ENCODE data around the gene SWAP70.
A peak's percentile ranks its signal among the peaks of the same experiment; 100 is the strongest.

SWAP70 gene

GRCh38 chr11:9664276-9665171, 647 bp downstream of the SWAP70 start:
- H3K4me1 Mint-ChIP-seq (ENCODE audit: low read depth) = peaks cover 70% of the 10 kb centered on the region
- peak overlapping the region; percentile 94 for H3K27ac Mint-ChIP-seq
- no peaks in the 10 kb centered on the region for H3K27me3 Mint-ChIP-seq
- peaks cover 39% of the 10 kb centered on the region for H3K36me3 Mint-ChIP-seq (ENCODE audit: low read depth)
- intact Hi-C loops (cut with micrococcal nuclease) = loop anchor here (2.0 to 10.0 kb wide), 3 partner anchors 50 to 83 kb away; no protein-coding TSS in a partner anchor
- H3K4me3 Mint-ChIP-seq = peak overlapping the region; percentile 99
- H3K9me3 Mint-ChIP-seq = peaks cover 10% of the 10 kb centered on the region

GRCh38 chr11:9665749-9666148, 1.9 kb downstream of the SWAP70 start:
- Mint-ChIP-seq H3K9me3 (peaks cover 10% of the 10 kb centered on the region), H3K4me3 (peak overlapping the region; percentile 64), H3K4me1 (ENCODE audit: low read depth) (peaks cover 75% of the 10 kb centered on the region), H3K36me3 (ENCODE audit: low read depth) (peaks cover 39% of the 10 kb centered on the region), H3K27me3 (no peaks in the 10 kb centered on the region), H3K27ac (no peak overlapping the region)
- intact Hi-C loops (cut with micrococcal nuclease) = loop anchor here (2.0 to 10.0 kb wide), 2 partner anchors 49 to 51 kb away; no protein-coding TSS in a partner anchor

- peaks cover 10% of the 10 kb centered on the region for H3K9me3 Mint-ChIP-seq
- H3K4me3 Mint-ChIP-seq = no peak overlapping the region
- H3K4me1 Mint-ChIP-seq (ENCODE audit: low read depth) = peaks cover 64% of the 10 kb centered on the region
- intact Hi-C loops (cut with micrococcal nuclease) = loop anchor here (10.0 kb wide), 1 partner anchor 45 kb away; no protein-coding TSS in a partner anchor
- H3K36me3 Mint-ChIP-seq (ENCODE audit: low read depth) = peaks cover 32% of the 10 kb centered on the region
- no peaks in the 10 kb centered on the region for H3K27me3 Mint-ChIP-seq
- no peak overlapping the region for H3K27ac Mint-ChIP-seq
Observed at GRCh38 chr11:9669954-9670353, 6.1 kb downstream of the SWAP70 start.

GRCh38 chr11:9672288-9672916, 8.5 kb downstream of the SWAP70 start:
- peaks cover 55% of the 10 kb centered on the region for H3K4me1 Mint-ChIP-seq (ENCODE audit: low read depth)

GRCh38 chr11:9672918-9673317, 9.0 kb downstream of the SWAP70 start:
- Mint-ChIP-seq H3K27me3 (no peaks in the 10 kb centered on the region), H3K4me3 (no peak overlapping the region), H3K4me1 (ENCODE audit: low read depth) (peaks cover 50% of the 10 kb centered on the region), H3K36me3 (ENCODE audit: low read depth) (peaks cover 9% of the 10 kb centered on the region), H3K9me3 (no peaks in the 10 kb centered on the region), H3K27ac (no peak overlapping the region)
- intact Hi-C loops (cut with micrococcal nuclease) = no loop called here

More at GRCh38 chr11:9672288-9672916, 8.5 kb downstream of the SWAP70 start:
- Mint-ChIP-seq H3K9me3 (no peaks in the 10 kb centered on the region), H3K27ac (no peak overlapping the region), H3K36me3 (ENCODE audit: low read depth) (peaks cover 15% of the 10 kb centered on the region), H3K27me3 (no peaks in the 10 kb centered on the region), H3K4me3 (no peak overlapping the region)
- intact Hi-C loops (cut with micrococcal nuclease) = no loop called here

GRCh38 chr11:9675691-9676090, 11.8 kb downstream of the SWAP70 start:
- Mint-ChIP-seq H3K27me3 (no peaks in the 10 kb centered on the region), H3K27ac (peak overlapping the region; percentile 63), H3K4me1 (ENCODE audit: low read depth) (peaks cover 33% of the 10 kb centered on the region), H3K4me3 (no peak overlapping the region), H3K36me3 (ENCODE audit: low read depth) (peaks cover 6% of the 10 kb centered on the region), H3K9me3 (no peaks in the 10 kb centered on the region)
- intact Hi-C loops (cut with micrococcal nuclease) = no loop called here

GRCh38 chr11:9677951-9678350, 14.1 kb downstream of the SWAP70 start:
- H3K9me3 Mint-ChIP-seq = no peaks in the 10 kb centered on the region
- peaks cover 11% of the 10 kb centered on the region for H3K36me3 Mint-ChIP-seq (ENCODE audit: low read depth)
- no peak overlapping the region for H3K27ac Mint-ChIP-seq
- peaks cover 33% of the 10 kb centered on the region for H3K4me1 Mint-ChIP-seq (ENCODE audit: low read depth)
- intact Hi-C loops (cut with micrococcal nuclease) = no loop called here
- H3K4me3 Mint-ChIP-seq = no peak overlapping the region
- no peaks in the 10 kb centered on the region for H3K27me3 Mint-ChIP-seq

GRCh38 chr11:9678576-9678975, 14.7 kb downstream of the SWAP70 start:
- Mint-ChIP-seq H3K4me3 (no peak overlapping the region), H3K27me3 (no peaks in the 10 kb centered on the region), H3K9me3 (no peaks in the 10 kb centered on the region), H3K4me1 (ENCODE audit: low read depth) (peaks cover 37% of the 10 kb centered on the region), H3K27ac (no peak overlapping the region), H3K36me3 (ENCODE audit: low read depth) (peaks cover 14% of the 10 kb centered on the region)
- intact Hi-C loops (cut with micrococcal nuclease) = no loop called here

- Mint-ChIP-seq H3K36me3 (ENCODE audit: low read depth) (peaks cover 17% of the 10 kb centered on the region), H3K9me3 (no peaks in the 10 kb centered on the region), H3K27ac (no peak overlapping the region), H3K27me3 (no peaks in the 10 kb centered on the region), H3K4me1 (ENCODE audit: low read depth) (peaks cover 24% of the 10 kb centered on the region), H3K4me3 (no peak overlapping the region)
- intact Hi-C loops (cut with micrococcal nuclease) = no loop called here
Observed at GRCh38 chr11:9680028-9680427, 16.2 kb downstream of the SWAP70 start.

- no peaks in the 10 kb centered on the region for H3K27me3 Mint-ChIP-seq
- H3K4me3 Mint-ChIP-seq = no peak overlapping the region
- peaks cover 15% of the 10 kb centered on the region for H3K4me1 Mint-ChIP-seq (ENCODE audit: low read depth)
- no peak overlapping the region for H3K27ac Mint-ChIP-seq
- H3K36me3 Mint-ChIP-seq (ENCODE audit: low read depth) = peaks cover 33% of the 10 kb centered on the region
- H3K9me3 Mint-ChIP-seq = no peaks in the 10 kb centered on the region
- intact Hi-C loops (cut with micrococcal nuclease) = no loop called here
Observed at GRCh38 chr11:9681583-9682372, 17.9 kb downstream of the SWAP70 start.

- Mint-ChIP-seq H3K4me1 (ENCODE audit: low read depth) (peaks cover 25% of the 10 kb centered on the region), H3K27ac (no peak overlapping the region), H3K9me3 (no peaks in the 10 kb centered on the region), H3K27me3 (no peaks in the 10 kb centered on the region), H3K36me3 (ENCODE audit: low read depth) (peaks cover 29% of the 10 kb centered on the region), H3K4me3 (no peak overlapping the region)
- intact Hi-C loops (cut with micrococcal nuclease) = no loop called here
Observed at GRCh38 chr11:9687711-9688477, 24.0 kb downstream of the SWAP70 start.

GRCh38 chr11:9688716-9689511, 25.0 kb downstream of the SWAP70 start:
- peaks cover 20% of the 10 kb centered on the region for H3K36me3 Mint-ChIP-seq (ENCODE audit: low read depth)
- H3K4me3 Mint-ChIP-seq = no peak overlapping the region
- intact Hi-C loops (cut with micrococcal nuclease) = no loop called here
- H3K9me3 Mint-ChIP-seq = no peaks in the 10 kb centered on the region
- no peak overlapping the region for H3K27ac Mint-ChIP-seq
- no peaks in the 10 kb centered on the region for H3K27me3 Mint-ChIP-seq
- H3K4me1 Mint-ChIP-seq (ENCODE audit: low read depth) = peaks cover 18% of the 10 kb centered on the region
